GM21423 (cell line): ENCODE results near the gene SMC1B.
"Not testable (repeated sequence)": the region's sequence is repeated elsewhere in the genome, so short reads cannot be mapped to it uniquely, and the experiment has no call there.

Experiments used
- ATAC-seq: cut with Tn5 transposase; IDR thresholded peaks from one replicate; pipeline ENCODE4 v1.9.1; 2021; ENCODE audit warnings: mild to moderate bottlenecking, moderate library complexity; ENCODE audit not compliant: unreplicated experiment

Gene SMC1B

GRCh38 chr22:45422237-45422983 is 9.0 kb upstream of the SMC1B start:
- no peak for ATAC-seq

DNA sequence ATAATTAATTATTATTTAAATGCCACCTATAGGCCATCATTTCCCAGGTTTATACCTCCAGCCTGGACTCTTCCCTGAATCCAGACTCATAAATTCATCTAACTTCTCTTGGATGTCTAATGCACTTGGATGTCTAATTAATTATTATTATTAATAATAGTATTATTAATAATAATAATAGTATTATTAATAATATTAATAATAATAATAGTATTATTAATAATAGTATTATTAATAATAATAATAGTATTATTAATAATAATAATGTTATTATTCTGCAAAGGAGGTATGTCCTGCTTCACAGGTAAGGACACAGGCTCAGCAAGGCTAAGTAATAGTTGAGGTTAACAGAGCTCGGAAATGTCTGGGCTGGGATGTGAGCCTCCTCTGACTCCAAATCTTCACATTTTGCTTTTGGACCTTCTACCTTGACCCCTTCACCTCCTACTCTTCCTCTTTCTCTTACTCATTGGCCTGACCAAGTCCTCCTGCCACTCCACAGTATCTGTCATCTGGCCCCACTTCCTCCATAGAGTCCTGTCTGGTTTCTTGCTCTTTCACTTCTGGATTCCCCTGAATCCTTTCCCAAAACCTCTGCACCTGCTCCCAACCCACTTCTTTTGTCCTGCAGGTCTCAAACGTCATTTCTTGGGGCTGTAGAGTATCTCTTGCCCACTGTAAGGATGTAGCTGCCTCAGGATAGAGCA is 8.1 kb upstream of the SMC1B start:
- no peak for ATAC-seq

DNA sequence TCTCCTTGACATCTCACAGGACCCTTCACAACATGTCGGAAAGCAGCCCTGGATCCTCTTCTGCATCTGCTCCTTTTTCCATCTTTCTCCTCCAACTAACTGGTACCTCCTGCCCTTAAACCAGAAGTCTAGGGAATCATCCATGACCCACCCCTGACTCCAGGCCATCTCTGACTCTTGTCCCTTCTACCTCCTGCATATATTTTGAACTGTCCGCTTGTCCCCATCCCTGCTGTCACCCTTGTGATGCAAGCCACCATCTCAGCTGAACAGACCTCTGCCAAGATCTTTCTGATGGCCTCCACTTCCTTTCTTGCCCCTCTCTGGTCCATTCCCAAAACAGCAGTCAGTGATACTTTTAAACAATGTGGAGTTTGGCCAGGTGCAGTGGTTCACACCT is 7.1 kb upstream of the SMC1B start:
- ATAC-seq = no peak

DNA sequence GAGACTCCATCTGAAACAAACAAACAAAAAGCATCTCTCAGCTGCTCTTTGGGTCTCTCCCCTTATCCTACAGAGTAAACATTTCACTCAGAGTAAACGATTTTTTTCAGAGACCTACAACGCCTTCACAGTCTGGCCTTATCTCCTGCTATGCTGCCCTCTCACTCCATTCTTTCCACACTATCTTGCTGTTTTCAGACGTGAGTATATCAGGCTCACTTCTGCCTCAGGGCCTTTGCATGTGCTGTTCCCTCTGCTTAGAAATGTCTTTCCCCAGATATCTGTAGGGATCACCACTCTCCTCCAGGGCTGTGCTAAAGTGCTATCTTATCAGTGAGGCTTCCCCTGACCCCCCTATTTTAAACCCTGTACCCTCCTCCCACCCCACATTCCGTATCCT is 6.6 kb upstream of the SMC1B start:
- ATAC-seq = no peak

DNA sequence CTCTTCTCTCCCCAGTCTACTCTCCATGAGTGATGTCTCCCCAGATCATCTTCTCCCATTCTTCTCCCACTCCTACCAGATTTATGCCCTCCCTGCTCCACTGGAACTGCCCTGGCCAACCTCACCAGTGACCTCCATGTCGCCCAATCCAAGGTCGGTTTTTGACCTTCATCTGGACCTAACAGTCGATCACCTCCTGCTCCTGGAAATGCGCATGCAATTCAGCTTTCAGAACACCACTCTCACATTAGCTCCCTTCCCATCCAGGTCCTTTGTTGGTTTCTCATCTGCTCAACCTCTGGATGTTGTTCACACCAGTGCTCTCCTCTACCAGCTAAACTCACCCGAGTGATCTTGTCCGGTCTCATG is 5.4 kb upstream of the SMC1B start:
- ATAC-seq = no peak

DNA sequence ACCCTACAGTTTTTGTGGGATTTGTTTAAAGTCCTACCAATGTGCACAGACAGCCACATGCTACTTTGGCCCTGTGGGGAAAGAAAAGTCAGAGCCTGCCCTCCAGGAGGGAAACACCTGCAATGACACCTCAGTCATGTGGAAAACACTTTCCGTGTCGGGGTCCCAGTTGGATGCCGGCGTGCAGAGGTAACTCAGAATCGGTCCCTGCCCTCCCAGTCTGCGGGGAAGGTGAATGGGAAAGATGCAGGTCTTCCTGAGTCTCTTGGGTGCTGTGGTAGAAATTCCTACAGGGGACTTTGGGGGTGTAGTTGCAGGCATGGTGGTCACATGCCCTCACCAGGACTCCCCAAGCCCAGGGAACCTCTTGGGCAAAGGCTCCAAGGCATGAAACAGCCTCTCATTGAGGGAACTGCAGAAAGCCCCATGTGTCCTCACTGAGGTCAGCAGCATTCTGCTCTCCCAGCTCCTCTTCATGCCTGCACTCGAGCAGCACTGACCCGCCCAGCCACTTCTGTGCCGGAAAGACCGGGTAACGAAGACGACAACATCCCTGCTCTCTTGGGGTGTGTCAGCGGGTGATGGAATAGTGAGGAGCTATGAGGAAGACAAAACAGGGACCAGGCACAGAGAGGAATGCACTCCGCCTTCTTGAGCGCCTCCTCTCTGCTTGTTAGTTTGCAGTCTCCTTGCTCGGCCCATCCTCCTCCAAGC is 4.8 kb upstream of the SMC1B start:
- no peak for ATAC-seq

GRCh38 chr22:45413013-45413367 is 409 bp downstream of the SMC1B start:
- ATAC-seq = no peak

DNA sequence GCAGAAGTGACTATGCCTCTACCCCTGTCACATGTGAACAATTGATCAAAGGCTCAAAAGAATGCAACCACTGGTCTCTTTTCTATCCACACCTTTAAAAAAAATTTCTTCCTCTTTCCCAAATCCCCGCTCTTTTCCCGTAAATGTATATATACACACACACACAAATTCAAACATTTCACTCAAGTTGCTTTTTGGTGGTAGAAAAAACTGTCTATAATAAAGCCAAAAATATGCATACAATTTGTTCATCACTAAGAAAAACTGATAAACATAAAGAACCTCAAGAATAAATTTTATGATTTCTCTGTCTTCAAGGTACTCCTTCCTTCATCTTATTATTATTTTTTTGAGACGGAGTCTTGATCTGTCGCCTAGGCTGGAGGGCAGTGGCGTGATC is 5.6 kb downstream of the SMC1B start:
- no peak for ATAC-seq

DNA sequence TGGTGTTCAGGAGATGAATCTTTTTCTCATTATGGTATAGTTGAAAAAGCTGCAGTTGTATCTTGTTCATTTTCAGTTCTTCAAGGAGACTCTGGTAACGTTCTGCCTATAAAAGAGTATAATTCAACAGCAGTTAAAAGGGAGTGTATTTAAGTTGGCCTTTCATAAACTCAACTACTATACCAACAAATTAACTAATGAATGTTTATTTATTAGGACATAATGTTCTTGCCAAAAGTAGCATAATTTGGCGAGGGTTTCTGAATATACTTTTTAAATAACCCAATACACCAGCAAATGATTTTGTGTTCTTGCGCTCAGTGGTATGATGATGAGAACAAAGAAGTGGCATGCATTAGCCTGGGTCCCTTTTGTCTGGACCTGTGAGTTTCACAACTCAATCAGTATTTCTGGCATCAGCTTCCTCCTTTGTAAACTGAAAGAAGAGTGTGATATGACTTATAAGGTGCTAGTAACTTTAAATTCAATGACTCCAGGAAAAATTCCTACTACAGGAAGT is 10.9 kb downstream of the SMC1B start:
- no peak for ATAC-seq

- no peak for ATAC-seq
Observed at GRCh38 chr22:45399712-45400445, 13.5 kb downstream of the SMC1B start.

- ATAC-seq = no peak
Observed at GRCh38 chr22:45398214-45398613, 15.2 kb downstream of the SMC1B start.

GRCh38 chr22:45397806-45398205 is 15.6 kb downstream of the SMC1B start:
- ATAC-seq = no peak

DNA sequence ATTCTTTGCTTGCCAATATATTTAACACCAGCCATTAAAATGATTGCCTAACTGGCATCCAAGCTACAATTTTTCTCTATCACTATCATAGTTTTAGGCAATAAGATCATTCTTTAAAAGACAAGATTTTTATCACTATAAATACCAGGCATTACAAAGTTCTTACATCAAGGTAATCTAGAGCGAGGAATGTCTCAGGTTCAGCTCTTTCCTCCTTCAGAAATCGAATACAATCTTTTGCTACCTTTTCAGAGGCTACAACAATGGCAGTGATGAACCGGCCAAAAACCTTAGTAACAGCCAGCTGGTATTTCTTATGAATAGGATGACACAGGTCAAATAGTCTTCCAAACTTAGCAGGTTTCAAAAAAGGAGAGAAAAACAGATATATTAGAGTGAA is 23.9 kb downstream of the SMC1B start:
- ATAC-seq = no peak

GRCh38 chr22:45381348-45381747 is 32.1 kb downstream of the SMC1B start:
- no peak for ATAC-seq

- no peak for ATAC-seq
Observed at GRCh38 chr22:45376703-45377102, 36.7 kb downstream of the SMC1B start.

- ATAC-seq = peak; percentile 69
Observed at GRCh38 chr22:45376009-45376408, 37.4 kb downstream of the SMC1B start.

DNA sequence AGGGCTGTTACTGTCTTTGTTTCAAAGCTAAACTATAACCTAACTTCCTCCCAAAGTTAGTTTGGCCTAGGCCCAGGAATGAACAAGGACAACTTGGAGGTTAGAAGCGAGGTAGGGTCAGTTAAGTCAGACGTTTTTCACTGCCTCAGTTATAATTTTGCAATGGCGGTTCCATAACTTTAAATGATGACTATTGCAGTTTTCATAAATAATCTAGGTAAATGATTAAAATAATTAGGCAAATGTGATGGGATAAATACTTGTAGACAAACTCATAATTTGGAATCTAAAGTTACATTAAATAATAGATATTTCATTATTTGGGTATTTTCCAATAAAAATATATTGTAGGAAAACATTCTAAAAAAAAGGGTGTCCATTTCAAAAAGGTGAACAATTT is 39.8 kb downstream of the SMC1B start:
- ATAC-seq = not testable (repeated sequence)

DNA sequence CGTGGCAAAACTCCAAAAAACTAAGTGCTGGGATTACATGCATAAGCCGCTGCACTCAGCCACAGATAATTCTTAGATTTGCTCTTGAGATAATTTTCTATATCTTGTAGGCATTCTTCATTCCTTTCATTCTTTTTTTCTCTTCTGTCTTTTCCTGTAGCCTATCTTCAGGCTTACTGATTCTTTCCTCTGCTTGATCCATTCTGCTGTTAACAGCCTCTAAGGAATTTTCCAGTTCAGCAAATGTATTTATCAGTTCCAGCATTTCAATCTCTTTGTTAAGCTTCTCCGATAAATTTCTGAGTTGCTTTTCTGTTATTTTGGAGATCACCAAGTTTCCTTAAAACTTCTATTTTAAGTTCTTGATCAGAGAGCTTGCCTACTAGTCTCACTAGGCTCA is 46.7 kb downstream of the SMC1B start:
- ATAC-seq = no peak

GRCh38 chr22:45359627-45360026 is 53.8 kb downstream of the SMC1B start:
- ATAC-seq = no peak

GRCh38 chr22:45358127-45358526 is 55.3 kb downstream of the SMC1B start:
- no peak for ATAC-seq

GRCh38 chr22:45357490-45357889 is 55.9 kb downstream of the SMC1B start:
- ATAC-seq = no peak
